GM23338 (cell line): ENCODE data around the gene LITAF. TPM values are rescaled to one million over a fixed set of nuclear protein-coding genes. Genes with fewer than 3 reads are reported as not detected.

ENCODE experiments used
- ATAC-seq: fragments of 200-7000 bp; cut with Tn5 transposase; 3 replicates; pipeline ENCODE4 v1.9.1; 2020
- DNase-seq: peaks from one replicate; pipeline ENCODE4 v3.0.0-alpha.2; 2015; ENCODE audit warnings: low spot score
- H2AFZ ChIP-seq: fragments of 200-600 bp; sonication (generic); 2 replicates; pipeline ENCODE4 v1.8.0; 2016; ENCODE audit warnings: antibody characterized with exemption, mild to moderate bottlenecking, moderate library complexity
- H3F3A ChIP-seq: fragments of 200-600 bp; sonication (generic); replicated peaks from 2 replicates; pipeline ENCODE4 v1.8.0; 2017; ENCODE audit warnings: antibody characterized with exemption, mixed run types, low read depth
- H3K27ac ChIP-seq: fragments of 200-600 bp; sonication (generic); 2 replicates; pipeline ENCODE4 v1.6.1; 2016; ENCODE audit warnings: low read depth
- H3K27me3 ChIP-seq: fragments of 200-600 bp; sonication (generic); 2 replicates; pipeline ENCODE4 v1.8.0; 2016; ENCODE audit warnings: mild to moderate bottlenecking, mixed run types, moderate library complexity; ENCODE audit not compliant: insufficient read depth
- H3K36me3 ChIP-seq: fragments of 200-600 bp; sonication (generic); 2 replicates; pipeline ENCODE4 v1.8.0; 2016; ENCODE audit warnings: mild to moderate bottlenecking; ENCODE audit not compliant: insufficient read depth
- H3K4me1 ChIP-seq: fragments of 200-600 bp; sonication (generic); 2 replicates; pipeline ENCODE4 v1.8.0; 2016; ENCODE audit warnings: mild to moderate bottlenecking, moderate library complexity; ENCODE audit not compliant: insufficient read depth
- H3K4me2 ChIP-seq: fragments of 200-600 bp; sonication (generic); 2 replicates; pipeline ENCODE4 v1.7.1; 2017; ENCODE audit warnings: mixed run types
- H3K4me3 ChIP-seq: fragments of 200-600 bp; sonication (generic); 2 replicates; pipeline ENCODE4 v1.6.1; 2016; ENCODE audit warnings: mixed run types
- H3K79me2 ChIP-seq: fragments of 200-600 bp; sonication (generic); replicated peaks from 2 replicates; pipeline ENCODE4 v1.8.0; 2017; ENCODE audit warnings: mild to moderate bottlenecking; ENCODE audit not compliant: insufficient read depth
- H3K9me2 ChIP-seq: fragments of 200-600 bp; sonication (generic); 2 replicates; pipeline ENCODE4 v1.8.0; 2017; ENCODE audit not compliant: insufficient read depth
- H4K20me1 ChIP-seq: fragments of 200-600 bp; sonication (generic); replicated peaks from 2 replicates; pipeline ENCODE4 v1.8.0; 2017; ENCODE audit warnings: mild to moderate bottlenecking; ENCODE audit not compliant: insufficient read depth
- H3K27ac Mint-ChIP-seq: 2 replicates; pipeline ENCODE4 v1.8.0; 2020; ENCODE audit warnings: inconsistent platforms, mild to moderate bottlenecking, moderate library complexity, mixed read lengths
- H3K27me3 Mint-ChIP-seq: 3 replicates; pipeline ENCODE4 v1.8.0; 2022; ENCODE audit warnings: low read depth, mild to moderate bottlenecking, moderate library complexity, mixed read lengths, inconsistent platforms; ENCODE audit not compliant: insufficient read depth, poor library complexity
- H3K36me3 Mint-ChIP-seq: 3 replicates; pipeline ENCODE4 v1.8.0; 2021; ENCODE audit warnings: low read depth, mild to moderate bottlenecking, inconsistent platforms, moderate library complexity, mixed read lengths
- H3K4me1 Mint-ChIP-seq: 3 replicates; pipeline ENCODE4 v1.8.0; 2020; ENCODE audit warnings: mild to moderate bottlenecking, inconsistent platforms, mixed read lengths
- H3K4me3 Mint-ChIP-seq: 3 replicates; pipeline ENCODE4 v1.8.0; 2021; ENCODE audit warnings: moderate library complexity, mild to moderate bottlenecking, inconsistent platforms, mixed read lengths
- H3K9me3 Mint-ChIP-seq: 3 replicates; pipeline ENCODE4 v1.8.0; 2020; ENCODE audit warnings: moderate library complexity, mild to moderate bottlenecking, inconsistent platforms, mixed read lengths
- CREB1 ChIP-seq: fragments of 250-450 bp; sonication (Bioruptor Pico); IDR thresholded peaks from 2 replicates; pipeline ENCODE4 v1.5.0; 2020; ENCODE audit warnings: low read depth, mild to moderate bottlenecking, moderate library complexity
- CTCF ChIP-seq, 2 experiments: fragments of 200-600 bp in 1 of 2; sonication (generic) in 1 of 2; conservative IDR thresholded peaks; 2 replicates each; pipeline versions ENCODE4 v1.5.1 to v1.6.1; 2016 to 2017; ENCODE audit warnings: antibody characterized with exemption in 2 of 2, low read depth in 2 of 2, mild to moderate bottlenecking in 2 of 2, moderate library complexity in 1 of 2
- ETS1 ChIP-seq: IDR thresholded peaks from 2 replicates; pipeline ENCODE4 v1.6.1; 2016; ENCODE audit warnings: antibody characterized with exemption
- EZH2 ChIP-seq: fragments of 200-600 bp; sonication (generic); IDR thresholded peaks from one replicate; pipeline ENCODE4 v1.8.0; 2017; ENCODE audit warnings: antibody characterized with exemption, mild to moderate bottlenecking, low read depth; ENCODE audit not compliant: unreplicated experiment
- EZH2phosphoT487 ChIP-seq: fragments of 200-600 bp; sonication (generic); IDR thresholded peaks from one replicate; pipeline ENCODE4 v1.8.1; 2018; ENCODE audit warnings: antibody characterized with exemption; ENCODE audit not compliant: unreplicated experiment
- JUNB ChIP-seq: IDR thresholded peaks from one replicate; pipeline ENCODE4 v1.6.1; 2016; ENCODE audit warnings: antibody characterized with exemption; ENCODE audit not compliant: unreplicated experiment
- NANOG ChIP-seq: IDR thresholded peaks from 2 replicates; pipeline ENCODE4 v1.6.1; 2016; ENCODE audit warnings: antibody characterized with exemption, borderline replicate concordance
- POLR2AphosphoS5 ChIP-seq: IDR thresholded peaks from 2 replicates; pipeline ENCODE4 v1.6.1; 2016; ENCODE audit warnings: antibody characterized with exemption, low read depth
- REST ChIP-seq: IDR thresholded peaks from one replicate; pipeline ENCODE4 v1.6.1; 2018; ENCODE audit warnings: antibody characterized with exemption; ENCODE audit not compliant: unreplicated experiment
- STAT1 ChIP-seq: IDR thresholded peaks from one replicate; pipeline ENCODE4 v1.6.1; 2016; ENCODE audit warnings: antibody characterized with exemption; ENCODE audit not compliant: unreplicated experiment
- ZNF114 ChIP-seq: fragments of 250-450 bp; sonication (Bioruptor Pico); IDR thresholded peaks from 2 replicates; pipeline ENCODE4 v1.5.0; 2020; ENCODE audit warnings: mild to moderate bottlenecking, moderate library complexity
- ZNF331 ChIP-seq: fragments of 250-450 bp; sonication (Bioruptor Pico); IDR thresholded peaks from 2 replicates; pipeline ENCODE4 v1.5.0; 2020; ENCODE audit warnings: low read depth, mild to moderate bottlenecking, moderate library complexity
- ZNF462 ChIP-seq: fragments of 250-450 bp; sonication (Bioruptor Pico); IDR thresholded peaks from 2 replicates; pipeline ENCODE4 v1.5.0; 2020; ENCODE audit warnings: mild to moderate bottlenecking, moderate library complexity
- polyA plus RNA-seq: library from polyadenylated mRNA; unstranded; fragments of >200 nt; fragmentation: Nextera tagmentation; extraction: Ambion mirVana; gene quantifications from 2 replicates; pipeline ENCODE4 v1.2.1, GENCODE V29; 2016
- total RNA-seq: library from RNA; depleted of rRNA; stranded (reverse); fragments of >200 nt; shearing (Covaris generic); gene quantifications from 2 replicates; pipeline ENCODE4 v1.2.3, GENCODE V29; 2014

Gene LITAF
- total and polyA plus RNA-seq, 2 experiments from 2014 or later = 131 to 158 TPM

GRCh38 chr16:11625769-11626168, 39.0 kb upstream of the LITAF start:
- Histone ChIP-seq H3K27me3 (no peaks in the 10 kb centered on the region), H3K4me1 (peaks cover 7% of the 10 kb centered on the region; the same call in 1 of the 2 replicates), H3K4me2 (no peak overlapping the region), H2AFZ (no peak overlapping the region), H3K27ac (no peak overlapping the region), H4K20me1 (no peaks in the 10 kb centered on the region), H3K79me2 (no peaks in the 10 kb centered on the region), H3K36me3 (no peaks in the 10 kb centered on the region), H3K9me2 (no peaks in the 10 kb centered on the region), H3F3A (no peaks in the 10 kb centered on the region), H3K4me3 (no peak overlapping the region)
- ATAC-seq (no peak), DNase-seq (no peak)
- Mint-ChIP-seq H3K36me3 (no peaks in the 10 kb centered on the region), H3K9me3 (no peaks in the 10 kb centered on the region), H3K27ac (no peak overlapping the region), H3K4me3 (no peak overlapping the region), H3K27me3 (peaks cover 9% of the 10 kb centered on the region), H3K4me1 (peaks cover 10% of the 10 kb centered on the region)
- TF ChIP-seq ZNF114 (CRISPR knock-in tag) (no peak), POLR2AphosphoS5 (no peak), ETS1 (no peak), ZNF331 (no peak), ZNF462 (no peak), CTCF (conservative IDR thresholded peaks at IDR 0.05; ENCODE audit: low read depth in 2 of 2) (no peak), EZH2phosphoT487 (no peak), NANOG (no peak), REST (no peak), CREB1 (no peak), EZH2 (no peak), STAT1 (no peak), JUNB (no peak)
